OCI-LY7 (cell line): ENCODE results near the gene RPA3. TPM values are rescaled to one million over a fixed set of nuclear protein-coding genes. Genes with fewer than 3 reads are reported as not detected.

Source experiments
- BruUV-seq: library from RNA; stranded (reverse); fragments of 400-500 nt; replicated peaks from 2 replicates; lab custom pipeline; 2021; lab: Mats Ljungman, UMichigan
- CTCF ChIA-PET: fragments of 300-600 bp; sonication (Branson Sonifier 250); formaldehyde crosslinking; loops from one replicate; lab custom pipeline; 2022; ENCODE audit warnings: antibody characterized with exemption; ENCODE audit not compliant: unreplicated experiment; lab: Charles Lee
- POLR2A ChIA-PET: fragments of 300-600 bp; sonication (Branson Sonifier 250); formaldehyde crosslinking; loops from one replicate; lab custom pipeline; 2022; ENCODE audit warnings: antibody characterized with exemption; lab: Charles Lee
- DNase-seq: peaks from one replicate; pipeline ENCODE4 v3.0.0-alpha.2; 2015; ENCODE audit warnings: low spot score
- H2AFZ ChIP-seq: fragments of 200-600 bp; sonication (generic), shearing (Covaris generic); 2 replicates; pipeline ENCODE4 v1.6.1; 2014; ENCODE audit warnings: mild to moderate bottlenecking, antibody characterized with exemption, low read length, moderate library complexity
- H3K27ac ChIP-seq: fragments of 200-600 bp; sonication (generic); 2 replicates; pipeline ENCODE4 v1.5.1; 2014; ENCODE audit warnings: mixed run types, low read depth, mild to moderate bottlenecking, moderate library complexity, low read length, inconsistent platforms; ENCODE audit not compliant: poor library complexity, severe bottlenecking
- H3K36me3 ChIP-seq: fragments of 200-600 bp; sonication (generic); 2 replicates; pipeline ENCODE4 v1.6.1; 2014; ENCODE audit warnings: mild to moderate bottlenecking, antibody characterized with exemption, low read length, moderate library complexity, mixed read lengths; ENCODE audit not compliant: insufficient read depth
- H3K4me1 ChIP-seq: fragments of 200-600 bp; sonication (generic); 2 replicates; pipeline ENCODE4 v1.5.1; 2014; ENCODE audit warnings: mild to moderate bottlenecking, low read length; ENCODE audit not compliant: insufficient read depth, poor library complexity, severe bottlenecking
- H3K4me2 ChIP-seq: fragments of 200-600 bp; sonication (generic); 2 replicates; pipeline ENCODE4 v1.6.1; 2014; ENCODE audit warnings: mild to moderate bottlenecking, low read length
- H3K4me3 ChIP-seq: fragments of 200-600 bp; sonication (generic); 2 replicates; pipeline ENCODE4 v1.5.1; 2014; ENCODE audit warnings: mild to moderate bottlenecking, low read depth, low read length; ENCODE audit not compliant: poor library complexity, severe bottlenecking
- H3K79me2 ChIP-seq: fragments of 200-600 bp; sonication (generic); 2 replicates; pipeline ENCODE4 v1.6.1; 2016; ENCODE audit warnings: low read depth, mild to moderate bottlenecking, low read length, moderate library complexity, mixed read lengths; ENCODE audit not compliant: insufficient read depth
- H3K9me2 ChIP-seq: fragments of 200-600 bp; sonication (generic); 2 replicates; pipeline ENCODE4 v1.6.1; 2016; ENCODE audit warnings: mild to moderate bottlenecking, low read length, mixed read lengths; ENCODE audit not compliant: insufficient read depth
- H3K9me3 ChIP-seq: fragments of 200-600 bp; sonication (generic); 2 replicates; pipeline ENCODE4 v1.6.1; 2014; ENCODE audit warnings: mild to moderate bottlenecking, mixed run types, low read length, mixed read lengths
- H4K20me1 ChIP-seq: fragments of 200-600 bp; sonication (generic); 2 replicates; pipeline ENCODE4 v1.6.1; 2014; ENCODE audit warnings: mild to moderate bottlenecking, antibody characterized with exemption, low read length, moderate library complexity, mixed read lengths; ENCODE audit not compliant: insufficient read depth
- CTCF ChIP-seq: fragments of 200-600 bp; sonication (generic); conservative IDR thresholded peaks from 2 replicates; pipeline ENCODE4 v1.5.1; 2014; ENCODE audit warnings: mild to moderate bottlenecking, antibody characterized with exemption, low read length, moderate library complexity, mixed read lengths
- EZH2phosphoT487 ChIP-seq: fragments of 200-600 bp; sonication (generic); IDR thresholded peaks from 2 replicates; pipeline ENCODE4 v1.6.1; 2018; ENCODE audit warnings: low read depth, borderline replicate concordance, mild to moderate bottlenecking, mixed run types, antibody characterized with exemption, low read length, moderate library complexity, mixed read lengths
- intact Hi-C: fragments of 100-400 bp; cut with micrococcal nuclease; formaldehyde crosslinking; loops from one replicate; pipeline ENCODE4 v1.10.0; 2022; ENCODE audit not compliant: unreplicated experiment
- total RNA-seq, 2 experiments: library from RNA; depleted of rRNA in 1 of 2; stranded (reverse); fragments of >200 nt in 1 of 2; shearing (Covaris generic) in 1 of 2; gene quantifications; 2 replicates each; pipeline ENCODE4 v1.2.3, GENCODE V29; 2014 to 2022

RPA3 gene
- total RNA-seq, 2 experiments from 2014 or later, result 66.3 to 111 TPM

DNA sequence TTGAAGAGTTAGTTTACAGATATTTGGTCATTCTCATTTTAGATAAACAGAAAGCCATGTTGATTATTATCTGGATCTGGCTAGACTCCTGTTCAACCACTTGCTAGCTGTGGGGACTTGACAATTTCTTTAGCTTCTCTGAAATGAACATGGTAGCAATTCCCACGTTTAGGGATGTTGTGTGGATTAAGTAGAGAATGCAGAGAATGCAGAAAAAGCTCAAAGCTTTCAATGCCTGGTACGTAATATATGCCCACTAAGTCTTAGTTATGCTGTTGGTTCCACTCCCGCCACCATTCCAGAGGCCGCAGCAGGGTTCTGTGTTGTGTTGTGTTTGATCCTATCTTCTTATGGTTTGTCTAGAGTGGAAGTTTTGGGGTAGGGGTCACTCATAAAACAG, 39.2 kb upstream of the RPA3 start:
- Histone ChIP-seq H3K4me2 (no peak overlapping the region), H3K9me3 (no peaks in the 10 kb centered on the region), H3K36me3 (no peaks in the 10 kb centered on the region), H4K20me1 (no peaks in the 10 kb centered on the region), H3K4me1 (peaks cover 14% of the 10 kb centered on the region), H3K27ac (no peak overlapping the region), H2AFZ (no peak overlapping the region), H3K9me2 (no peaks in the 10 kb centered on the region), H3K79me2 (no peaks in the 10 kb centered on the region), H3K4me3 (no peak overlapping the region)
- intact Hi-C loops, result no loop called here
- CTCF ChIA-PET, result interaction anchor here (1.6 kb wide), 1 partner anchor 76 kb away, joined by 5 read pairs; no protein-coding TSS in a partner anchor
- no peak for TF ChIP-seq EZH2phosphoT487
- no peak for TF ChIP-seq CTCF
- BruUV-seq, result no TSS peak
- no peak for DNase-seq
- POLR2A ChIA-PET, result interaction anchor here (0.6 to 1.1 kb wide), 3 partner anchors 24 to 65 kb away, joined by 3 read pairs; no protein-coding TSS in a partner anchor

DNA sequence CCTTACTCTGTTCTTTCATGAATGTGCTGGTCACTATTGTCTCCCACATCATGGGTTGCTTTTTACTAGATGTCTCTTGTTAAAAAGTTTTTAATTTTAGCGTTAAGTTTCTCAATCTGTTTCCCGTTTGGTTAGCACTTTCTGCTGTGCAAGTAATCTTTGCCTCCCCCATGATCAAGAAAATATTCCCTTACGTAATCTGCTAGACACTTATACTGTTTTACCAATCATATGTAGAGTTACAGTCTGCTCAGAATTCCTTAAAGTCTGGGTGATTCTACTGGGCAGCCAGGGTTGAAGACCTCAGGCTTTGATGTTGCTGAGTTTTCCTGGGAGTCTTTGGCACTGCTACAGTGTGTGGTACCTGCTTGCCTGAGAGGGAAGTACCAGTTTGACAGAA, 38.2 kb upstream of the RPA3 start:
- intact Hi-C loops, result no loop called here
- H3K36me3 ChIP-seq, result no peaks in the 10 kb centered on the region
- H4K20me1 ChIP-seq, result no peaks in the 10 kb centered on the region
- CTCF ChIA-PET, result no interaction called here
- BruUV-seq, result no TSS peak
- H3K4me3 ChIP-seq, result no peak overlapping the region
- TF ChIP-seq CTCF, result no peak
- TF ChIP-seq EZH2phosphoT487, result no peak
- peaks cover 5% of the 10 kb centered on the region for H3K4me1 ChIP-seq
- H2AFZ ChIP-seq, result no peak overlapping the region
- no peaks in the 10 kb centered on the region for H3K9me3 ChIP-seq
- H3K79me2 ChIP-seq, result no peaks in the 10 kb centered on the region
- POLR2A ChIA-PET, result interaction anchor here (0.6 to 2.6 kb wide), 5 partner anchors 9 to 459 kb away, joined by 3 to 10 read pairs (median 4); no protein-coding TSS in a partner anchor
- H3K4me2 ChIP-seq, result no peak overlapping the region
- no peaks in the 10 kb centered on the region for H3K9me2 ChIP-seq
- H3K27ac ChIP-seq, result no peak overlapping the region
- no peak for DNase-seq

GRCh38 chr7:7751243-7752092, 33.1 kb upstream of the RPA3 start:
- no TSS peak for BruUV-seq
- DNase-seq, result no peak
- H3K4me3 ChIP-seq, result no peak overlapping the region
- no peaks in the 10 kb centered on the region for H3K9me2 ChIP-seq
- H3K27ac ChIP-seq, result no peak overlapping the region
- no peaks in the 10 kb centered on the region for H3K79me2 ChIP-seq
- no peaks in the 10 kb centered on the region for H4K20me1 ChIP-seq
- H3K4me1 ChIP-seq, result no peaks in the 10 kb centered on the region
- no peak for TF ChIP-seq CTCF
- no peak for TF ChIP-seq EZH2phosphoT487
- CTCF ChIA-PET, result no interaction called here
- intact Hi-C loops, result no loop called here
- H2AFZ ChIP-seq, result no peak overlapping the region
- no peaks in the 10 kb centered on the region for H3K36me3 ChIP-seq
- H3K4me2 ChIP-seq, result no peak overlapping the region
- no peaks in the 10 kb centered on the region for H3K9me3 ChIP-seq
- POLR2A ChIA-PET, result interaction anchor here (0.5 to 1.9 kb wide), 4 partner anchors 9 to 464 kb away, joined by 3 to 5 read pairs (median 3); no protein-coding TSS in a partner anchor
